B cell (primary cell): ENCODE results near the gene HLA-F.

Experiments used
- EZH2 ChIP-seq: IDR thresholded peaks from 2 replicates; pipeline ENCODE4 v1.6.1; 2012; ENCODE audit warnings: borderline replicate concordance, low read depth, mild to moderate bottlenecking, moderate library complexity, low read length; ENCODE audit not compliant: insufficient read depth, poor library complexity, severe bottlenecking
- TF ChIP-seq, protein P1 (sequence below): fragments of 200-600 bp; IDR thresholded peaks from one replicate; pipeline ENCODE4 v1.8.0; 2022; ENCODE audit warnings: antibody characterized with exemption, mild to moderate bottlenecking

GRCh38 chr6:29694637-29695036 lies 28.6 kb upstream of the HLA-F start:
- TF ChIP-seq, protein P1, sequence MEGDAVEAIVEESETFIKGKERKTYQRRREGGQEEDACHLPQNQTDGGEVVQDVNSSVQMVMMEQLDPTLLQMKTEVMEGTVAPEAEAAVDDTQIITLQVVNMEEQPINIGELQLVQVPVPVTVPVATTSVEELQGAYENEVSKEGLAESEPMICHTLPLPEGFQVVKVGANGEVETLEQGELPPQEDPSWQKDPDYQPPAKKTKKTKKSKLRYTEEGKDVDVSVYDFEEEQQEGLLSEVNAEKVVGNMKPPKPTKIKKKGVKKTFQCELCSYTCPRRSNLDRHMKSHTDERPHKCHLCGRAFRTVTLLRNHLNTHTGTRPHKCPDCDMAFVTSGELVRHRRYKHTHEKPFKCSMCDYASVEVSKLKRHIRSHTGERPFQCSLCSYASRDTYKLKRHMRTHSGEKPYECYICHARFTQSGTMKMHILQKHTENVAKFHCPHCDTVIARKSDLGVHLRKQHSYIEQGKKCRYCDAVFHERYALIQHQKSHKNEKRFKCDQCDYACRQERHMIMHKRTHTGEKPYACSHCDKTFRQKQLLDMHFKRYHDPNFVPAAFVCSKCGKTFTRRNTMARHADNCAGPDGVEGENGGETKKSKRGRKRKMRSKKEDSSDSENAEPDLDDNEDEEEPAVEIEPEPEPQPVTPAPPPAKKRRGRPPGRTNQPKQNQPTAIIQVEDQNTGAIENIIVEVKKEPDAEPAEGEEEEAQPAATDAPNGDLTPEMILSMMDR: no peak
- no peak for TF ChIP-seq EZH2
